Posterior vena cava (tissue), 2 donors: ENCODE measurements around the gene CTU2. TPM values are rescaled to one million over a fixed set of nuclear protein-coding genes. Genes with fewer than 3 reads are reported as not detected.

Source experiments
- DNase-seq: peaks from one replicate; pipeline ENCODE4 v3.0.0-alpha.2; 2020; ENCODE audit warnings: low spot score
- intact Hi-C, 2 donors: fragments of 100-400 bp; cut with DNase I; formaldehyde crosslinking; loops; one replicate each; pipeline versions ENCODE4 v1.14.1 to v1.14.2; 2022 to 2023
- total RNA-seq, 2 donors: library from RNA; stranded (reverse); fragmentation: NEBNext Ultra II Directional; extraction: Animal tissue kit (Norgen Biotek cat#: 25700); gene quantifications; one replicate each; pipeline ENCODE4 v1.2.1, GENCODE V29; 2021
- donor health status: DM: yes; HTN: yes; CAD: no.
- donor health status: DM: yes; HTN: yes; CAD: no.

The CTU2 gene
- total RNA-seq, 2 donors from 2014 or later, result 17.2 to 20.4 TPM

DNA sequence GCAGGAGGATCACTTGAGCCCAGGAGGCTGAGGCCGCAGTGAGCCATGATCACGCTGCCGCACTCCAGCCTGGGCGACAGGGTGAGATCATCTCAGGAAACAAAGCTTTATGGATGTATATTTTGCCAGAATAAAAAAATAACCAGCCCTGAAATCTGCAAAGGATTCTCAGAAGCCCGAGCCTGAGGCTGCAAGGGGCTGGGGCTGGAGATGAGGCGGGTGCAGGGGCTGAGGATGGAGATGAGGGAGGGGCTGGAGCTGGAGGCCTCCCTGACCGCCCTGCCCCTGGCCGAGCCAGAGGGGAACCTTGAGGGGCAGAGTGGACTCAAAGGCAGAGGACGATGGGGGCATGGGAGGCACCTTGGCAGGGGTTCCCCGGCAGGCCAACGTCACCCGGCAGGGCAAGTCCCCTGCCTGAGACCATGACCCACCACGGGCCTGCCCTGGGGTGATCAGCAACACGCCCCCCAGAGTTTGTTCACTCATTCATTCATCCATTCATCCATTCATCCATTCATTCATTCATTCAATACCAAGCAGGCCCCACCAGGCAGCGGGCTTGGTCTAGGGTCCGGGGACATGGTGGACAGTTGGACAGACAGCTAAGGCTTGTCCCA, 46.2 kb downstream of the CTU2 start:
- intact Hi-C loops, result no loop called here

GRCh38 chr16:88753191-88753590, 46.9 kb downstream of the CTU2 start:
- intact Hi-C loops, result no loop called here
- DNase-seq, result no peak

More for the DNA sequence above, 46.2 kb downstream of the CTU2 start:
- no peak for DNase-seq

DNA sequence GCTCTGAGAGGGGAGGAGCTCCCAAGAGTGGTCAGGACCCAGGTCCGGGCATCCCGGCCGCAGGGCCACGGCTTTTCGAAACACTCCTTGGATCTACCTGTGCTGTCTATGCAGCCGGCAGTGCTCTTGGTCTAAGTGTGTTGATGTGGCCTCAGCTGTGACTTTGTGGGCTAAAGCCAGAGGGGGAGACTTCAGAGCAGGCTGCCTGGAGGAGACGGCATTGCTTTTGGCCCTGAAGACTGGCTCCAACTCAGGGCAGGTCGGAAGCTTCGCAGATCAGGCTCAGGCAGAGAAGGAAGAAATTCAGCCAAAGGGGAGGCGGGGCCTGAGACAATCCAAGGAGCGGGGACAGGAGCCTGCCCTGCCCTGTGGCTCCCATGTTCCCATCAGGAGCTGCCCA, 47.3 kb downstream of the CTU2 start:
- intact Hi-C loops, result no loop called here

GRCh38 chr16:88754109-88754911, 48.0 kb downstream of the CTU2 start:
- DNase-seq, result no peak
- intact Hi-C loops, result no loop called here

More for the DNA sequence above, 47.3 kb downstream of the CTU2 start:
- DNase-seq, result no peak

DNA sequence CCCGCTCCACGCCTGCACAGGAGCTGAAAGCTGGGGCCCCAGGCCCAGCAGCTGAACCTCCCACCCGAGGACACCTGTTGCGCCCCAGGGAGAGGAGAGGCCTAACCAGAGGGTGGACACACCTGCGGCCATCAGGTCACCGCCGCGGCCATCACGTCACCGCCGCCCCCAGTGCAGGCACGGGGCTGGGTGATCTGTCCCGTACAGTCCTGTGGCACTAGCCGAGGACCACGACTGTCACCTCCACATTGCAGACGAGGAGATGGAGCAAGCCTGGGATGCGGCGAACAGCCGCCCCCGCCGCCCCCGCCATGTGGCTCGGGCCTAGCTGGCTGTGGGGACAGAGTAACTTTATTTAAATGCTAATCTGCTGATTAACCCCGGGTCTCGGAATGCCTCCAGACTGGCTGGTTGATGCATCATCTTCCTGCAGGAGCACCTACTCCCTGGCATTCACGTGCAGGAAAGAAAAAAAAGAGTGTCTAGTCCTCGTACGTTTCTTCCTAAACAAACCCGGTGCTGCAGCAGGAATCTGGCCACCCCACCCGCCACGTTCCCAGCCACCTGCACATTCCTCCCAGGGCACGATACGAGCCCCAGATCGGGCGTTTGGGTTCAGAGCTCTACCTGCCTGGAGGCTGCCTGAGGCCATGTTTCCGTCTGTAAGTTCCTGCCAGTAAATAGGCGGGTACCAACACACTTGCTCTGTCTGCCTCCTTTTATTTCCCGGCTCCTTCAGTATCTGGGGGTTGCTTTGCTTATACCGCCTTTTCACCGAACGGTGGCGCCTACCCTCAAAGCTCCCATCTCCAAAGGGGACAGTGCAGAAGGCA, 48.8 kb downstream of the CTU2 start:
- intact Hi-C loops, result loop anchor here in 1 of 2 donors (5.0 kb wide), 1 partner anchor 763 kb away; no protein-coding TSS in a partner anchor
- DNase-seq, result no peak

DNA sequence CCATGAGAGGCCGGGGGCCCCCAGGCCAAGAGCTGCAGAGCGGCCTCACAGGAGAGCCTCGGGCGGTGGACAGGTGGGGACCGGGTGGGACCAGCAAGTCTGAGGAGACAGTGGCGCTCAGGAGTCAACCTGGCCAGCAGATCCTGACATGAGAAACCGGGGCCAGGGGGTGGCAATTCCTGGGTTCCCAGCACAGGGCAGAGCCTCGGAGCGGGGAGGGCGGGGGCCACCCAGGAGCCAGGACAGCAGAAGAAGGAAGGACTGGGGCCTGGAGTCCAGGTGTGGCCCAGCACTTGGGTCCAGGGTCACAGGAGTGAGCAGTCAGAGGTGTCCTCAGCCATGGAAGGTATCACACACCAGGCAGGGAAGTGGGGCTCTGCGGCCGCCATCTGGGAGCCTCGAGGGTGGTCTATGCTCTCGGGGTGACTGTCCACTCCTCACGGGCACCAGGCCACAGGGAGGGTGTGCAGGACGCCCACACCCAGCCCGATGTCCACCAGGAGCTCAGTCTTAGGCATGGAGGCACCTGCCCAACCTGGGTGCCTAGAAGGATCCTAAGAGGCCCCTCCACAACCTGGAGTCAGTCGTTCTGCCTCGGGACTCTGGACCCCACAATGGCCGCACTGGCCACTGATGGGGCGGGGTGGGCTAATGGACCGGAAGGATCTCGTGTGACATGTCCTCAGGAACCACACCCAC, 49.6 kb downstream of the CTU2 start:
- intact Hi-C loops, result loop anchor here in 1 of 2 donors (5.0 kb wide), 1 partner anchor 764 kb away; no protein-coding TSS in a partner anchor
- no peak for DNase-seq

GRCh38 chr16:88758227-88758943, 52.1 kb downstream of the CTU2 start:
- DNase-seq, result no peak
- intact Hi-C loops, result loop anchor here in 1 of 2 donors (5.0 kb wide), 1 partner anchor 766 kb away; no protein-coding TSS in a partner anchor

- DNase-seq, result no peak
Observed at GRCh38 chr16:88758944-88759244, 52.6 kb downstream of the CTU2 start.

DNA sequence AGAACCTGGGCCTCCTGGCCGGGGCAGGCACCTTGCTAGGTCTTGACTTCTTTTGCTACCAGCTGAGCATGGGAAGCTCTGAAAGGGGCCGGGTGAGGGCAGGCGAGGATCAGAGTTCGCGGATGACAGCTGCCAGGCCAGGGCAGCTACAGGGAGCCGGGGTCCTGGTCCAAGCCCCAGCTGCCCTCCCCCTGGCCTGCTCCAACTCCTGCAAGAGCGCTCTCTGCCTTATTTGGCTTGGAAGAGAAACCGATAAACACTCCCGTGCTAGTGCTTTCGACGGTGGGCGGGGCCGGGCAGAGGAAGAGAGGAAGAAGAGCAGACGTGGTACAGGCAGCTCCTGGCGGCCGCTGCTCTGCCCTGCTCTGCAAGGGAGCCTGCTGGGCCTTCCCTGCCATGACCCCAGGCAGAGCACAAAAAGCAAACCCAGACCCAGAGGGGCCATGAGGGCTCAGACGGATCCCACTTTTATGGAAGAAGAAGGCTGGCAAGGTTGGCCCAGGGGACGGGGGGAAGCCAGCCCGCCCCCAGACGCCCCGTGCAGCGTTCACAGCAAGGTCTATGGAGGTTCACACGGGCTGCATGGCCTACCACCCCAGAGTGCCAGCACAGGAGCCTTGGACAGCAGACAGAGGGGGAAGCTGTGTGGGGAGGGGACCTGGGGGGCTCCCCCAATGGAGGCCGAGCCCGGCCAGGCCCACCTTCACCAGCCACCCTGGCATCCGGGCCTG, 53.1 kb downstream of the CTU2 start:
- DNase-seq, result no peak

More at GRCh38 chr16:88758944-88759244, 52.6 kb downstream of the CTU2 start:
- intact Hi-C loops, result loop anchor here in 1 of 2 donors (5.0 kb wide), 1 partner anchor 767 kb away; no protein-coding TSS in a partner anchor

GRCh38 chr16:88759976-88760350, 53.7 kb downstream of the CTU2 start:
- intact Hi-C loops, result loop anchor here in 1 of 2 donors (5.0 kb wide), 1 partner anchor 768 kb away; no protein-coding TSS in a partner anchor
- no peak for DNase-seq

More for the DNA sequence above, 53.1 kb downstream of the CTU2 start:
- intact Hi-C loops, result loop anchor here in 1 of 2 donors (5.0 kb wide), 1 partner anchor 767 kb away; no protein-coding TSS in a partner anchor

DNA sequence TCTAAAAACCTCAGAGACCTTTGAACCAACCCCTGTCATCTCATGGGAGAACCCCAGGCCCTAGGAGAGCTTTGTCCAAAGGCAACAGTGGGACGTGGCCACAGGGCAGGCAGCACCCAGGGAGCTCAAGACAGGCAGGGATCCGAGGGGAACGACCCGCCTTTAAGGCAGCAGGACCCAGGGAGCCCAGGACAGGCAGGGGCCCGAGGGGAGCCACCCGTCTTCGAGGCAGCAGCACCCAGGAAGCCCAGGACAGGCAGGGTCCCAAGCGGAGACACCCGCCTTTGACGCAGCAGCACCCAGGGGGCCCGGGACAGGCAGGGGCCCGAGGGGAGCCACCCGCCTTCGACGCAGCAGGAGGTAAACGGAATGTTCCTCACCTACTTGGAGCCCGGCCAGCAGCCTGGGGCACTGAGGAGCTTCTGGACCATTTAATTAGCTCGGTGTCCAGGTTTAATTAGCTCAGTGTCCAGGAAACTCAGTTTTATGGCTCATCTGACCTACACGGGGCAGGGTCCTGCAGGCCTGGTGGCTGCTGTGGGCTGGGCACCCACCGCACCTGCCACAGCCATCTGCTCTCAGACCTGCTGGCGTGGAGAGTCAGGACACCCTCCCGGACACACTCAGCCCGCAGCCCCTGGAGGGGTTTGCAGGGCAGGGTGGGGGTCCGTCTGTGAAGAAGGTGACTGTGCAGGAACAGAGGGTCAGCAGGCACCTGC, 54.3 kb downstream of the CTU2 start:
- intact Hi-C loops, result no loop called here
- no peak for DNase-seq

GRCh38 chr16:88761143-88761534, 54.8 kb downstream of the CTU2 start:
- DNase-seq, result no peak
- intact Hi-C loops, result no loop called here

- no peak for DNase-seq
- intact Hi-C loops, result no loop called here
Observed at GRCh38 chr16:88761830-88762229, 55.5 kb downstream of the CTU2 start.

DNA sequence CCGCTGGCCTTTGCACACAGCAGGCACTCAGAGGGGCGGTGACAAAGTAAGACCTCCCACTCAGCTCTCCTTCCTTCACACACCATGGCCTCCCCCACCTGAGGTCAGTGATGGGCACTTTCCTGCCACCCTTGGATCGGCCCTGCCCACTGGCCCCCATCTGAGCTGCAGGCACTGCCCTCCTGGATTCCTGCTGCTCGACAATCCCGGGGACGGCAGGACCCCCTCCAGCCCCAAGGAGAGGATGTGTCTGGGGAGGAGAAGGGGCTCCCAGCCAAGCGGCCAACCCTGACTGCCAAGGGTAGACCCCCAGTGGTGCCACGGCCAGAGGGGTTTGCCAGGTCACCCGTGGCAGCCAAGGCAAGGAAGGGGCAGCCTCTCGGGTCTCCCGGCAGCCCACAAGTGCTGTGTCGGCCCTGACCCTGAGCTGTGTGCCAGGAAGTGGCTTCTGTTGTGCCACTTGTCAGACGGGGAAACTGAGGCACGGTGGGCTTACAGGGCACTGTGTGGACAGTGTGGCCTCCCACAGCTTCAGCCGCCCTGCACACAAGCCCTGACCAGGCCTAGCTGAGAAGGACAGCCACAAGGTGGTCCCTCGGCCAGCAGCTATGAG, 56.1 kb downstream of the CTU2 start:
- intact Hi-C loops, result no loop called here
- DNase-seq, result no peak

- intact Hi-C loops, result no loop called here
- no peak for DNase-seq
Observed at GRCh38 chr16:88762941-88763340, 56.6 kb downstream of the CTU2 start.

DNA sequence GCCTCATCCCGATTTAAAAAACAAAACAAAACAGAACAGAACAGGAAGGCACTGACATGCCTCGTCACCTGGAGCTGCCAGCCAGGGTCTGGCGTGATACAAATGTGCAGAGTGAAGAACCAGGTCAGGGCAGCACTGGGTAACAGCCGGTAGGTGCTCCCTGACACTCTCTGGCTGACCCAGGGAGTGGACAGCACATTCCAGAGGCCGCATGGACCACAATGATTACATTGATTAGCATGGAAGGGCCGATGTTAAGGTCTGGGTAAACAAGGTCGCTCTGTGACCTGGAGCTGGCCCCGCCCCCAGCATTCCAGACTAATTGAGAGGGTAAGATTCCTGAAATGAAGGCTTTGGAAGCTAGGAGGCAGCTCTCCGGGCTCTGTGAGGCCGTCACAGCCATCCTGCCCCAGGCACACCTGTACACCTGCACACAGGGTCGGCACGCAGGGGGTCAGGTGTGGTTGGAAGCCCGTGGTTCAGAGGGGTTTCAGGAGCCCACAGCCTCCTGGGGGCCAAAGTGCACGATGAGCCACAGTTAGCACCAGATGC, 57.3 kb downstream of the CTU2 start:
- no peak for DNase-seq
- intact Hi-C loops, result loop anchor here in 1 of 2 donors (2.0 kb wide), 1 partner anchor 23 kb away; no protein-coding TSS in a partner anchor
